ENCODE results near the gene TATDN2.

TATDN2 gene

GRCh38 chr3:10289787-10290355, 41.6 kb downstream of the TATDN2 start:
- H3K9ac ChIP-seq (ENCODE audit: low read depth, low read length): no peak overlapping the region
- no peak overlapping the region for H3K27ac ChIP-seq (ENCODE audit: low read length)
- no peaks in the 10 kb centered on the region for H3K79me2 ChIP-seq (ENCODE audit: insufficient read depth, low read length)
- no peaks in the 10 kb centered on the region for H3K27me3 ChIP-seq (ENCODE audit: insufficient read depth, low read length, poor library complexity)
- 0 out of 2 replicates have a peak, but pooled peaks cover 5% of the 10 kb centered on the region for H4K20me1 ChIP-seq (ENCODE audit: insufficient read depth, low read length)
- DNase-seq (no peak), ATAC-seq (ENCODE audit: insufficient read depth, low read depth) (no peak)
- H3K4me1 ChIP-seq (ENCODE audit: insufficient read depth, low read length): no peaks in the 10 kb centered on the region
- H3K4me2 ChIP-seq (ENCODE audit: insufficient read depth, low read length): no peak overlapping the region
- H2AFZ ChIP-seq (ENCODE audit: low read depth, low read length): no peak overlapping the region
- TF ChIP-seq CTCF (IDR thresholded peaks at IDR 0.05; ENCODE audit: borderline replicate concordance, extremely low read depth, low read length, poor library complexity, severe bottlenecking) (no peak), EZH2 (IDR thresholded peaks at IDR 0.05; ENCODE audit: borderline replicate concordance, low read depth, low read length, severe bottlenecking) (no peak)
- H3K4me3 ChIP-seq (ENCODE audit: low read depth in 1 of 2, low read length in 2 of 2): no peak overlapping the region
- H3K9me3 ChIP-seq (ENCODE audit: insufficient read depth, low read length, severe bottlenecking): no peaks in the 10 kb centered on the region
- H3K36me3 ChIP-seq (ENCODE audit: insufficient read depth, low read length): peaks cover 34% of the 10 kb centered on the region; the same call in 1 of the 2 replicates

GRCh38 chr3:10290481-10291176, 42.4 kb downstream of the TATDN2 start:
- Histone ChIP-seq H3K4me1 (ENCODE audit: insufficient read depth, low read length) (no peaks in the 10 kb centered on the region), H3K9me3 (ENCODE audit: insufficient read depth, low read length, severe bottlenecking) (no peaks in the 10 kb centered on the region), H4K20me1 (ENCODE audit: insufficient read depth, low read length) (no peaks in the 10 kb centered on the region), H3K9ac (ENCODE audit: low read depth, low read length) (no peak overlapping the region), H2AFZ (ENCODE audit: low read depth, low read length) (no peak overlapping the region), H3K4me3 (ENCODE audit: low read depth in 1 of 2, low read length in 2 of 2) (no peak overlapping the region), H3K27ac (ENCODE audit: low read length) (no peak overlapping the region), H3K79me2 (ENCODE audit: insufficient read depth, low read length) (no peaks in the 10 kb centered on the region), H3K27me3 (ENCODE audit: insufficient read depth, low read length, poor library complexity) (no peaks in the 10 kb centered on the region), H3K36me3 (ENCODE audit: insufficient read depth, low read length) (peaks cover 30% of the 10 kb centered on the region; the same call in 1 of the 2 replicates), H3K4me2 (ENCODE audit: insufficient read depth, low read length) (no peak overlapping the region)
- DNase-seq: no peak
- ATAC-seq (ENCODE audit: insufficient read depth, low read depth): no peak
- no peak for TF ChIP-seq CTCF (IDR thresholded peaks at IDR 0.05; ENCODE audit: borderline replicate concordance, extremely low read depth, low read length, poor library complexity, severe bottlenecking)
- no peak for TF ChIP-seq EZH2 (IDR thresholded peaks at IDR 0.05; ENCODE audit: borderline replicate concordance, low read depth, low read length, severe bottlenecking)

- Histone ChIP-seq H3K27ac (ENCODE audit: low read length) (no peak overlapping the region), H3K4me1 (ENCODE audit: insufficient read depth, low read length) (no peaks in the 10 kb centered on the region)
Measured at GRCh38 chr3:10291641-10292040, 43.4 kb downstream of the TATDN2 start.

More at GRCh38 chr3:10291641-10292040, 43.4 kb downstream of the TATDN2 start:
- no peaks in the 10 kb centered on the region for H3K79me2 ChIP-seq (ENCODE audit: insufficient read depth, low read length)
- H3K9me3 ChIP-seq (ENCODE audit: insufficient read depth, low read length, severe bottlenecking): no peaks in the 10 kb centered on the region
- H3K4me2 ChIP-seq (ENCODE audit: insufficient read depth, low read length): no peak overlapping the region
- TF ChIP-seq EZH2 (IDR thresholded peaks at IDR 0.05; ENCODE audit: borderline replicate concordance, low read depth, low read length, severe bottlenecking) (no peak), CTCF (IDR thresholded peaks at IDR 0.05; ENCODE audit: borderline replicate concordance, extremely low read depth, low read length, poor library complexity, severe bottlenecking) (no peak)
- ATAC-seq (ENCODE audit: insufficient read depth, low read depth) (no peak), DNase-seq (no peak)
- H3K9ac ChIP-seq (ENCODE audit: low read depth, low read length): no peak overlapping the region
- peaks cover 25% of the 10 kb centered on the region; the same call in 1 of the 2 replicates for H3K36me3 ChIP-seq (ENCODE audit: insufficient read depth, low read length)
- H2AFZ ChIP-seq (ENCODE audit: low read depth, low read length): no peak overlapping the region
- H3K27me3 ChIP-seq (ENCODE audit: insufficient read depth, low read length, poor library complexity): no peaks in the 10 kb centered on the region
- H3K4me3 ChIP-seq (ENCODE audit: low read depth in 1 of 2, low read length in 2 of 2): no peak overlapping the region
- no peaks in the 10 kb centered on the region for H4K20me1 ChIP-seq (ENCODE audit: insufficient read depth, low read length)
